Left ventricle myocardium superior (tissue), 1 donor: Measurements from ENCODE around the gene DHRSX. TPM values are rescaled to one million over a fixed set of nuclear protein-coding genes. Genes with fewer than 3 reads are reported as not detected.
A peak's percentile ranks its signal among the peaks of the same experiment; 100 is the strongest.
"Not testable (repeated sequence)": the region's sequence is repeated elsewhere in the genome, so short reads cannot be mapped to it uniquely, and the experiment has no call there.

ENCODE experiments used
- ATAC-seq: fragments of 200-7000 bp; cut with Tn5 transposase; one replicate; pipeline ENCODE4 v1.9.1; 2020; ENCODE audit warnings: mild to moderate bottlenecking, moderate library complexity
- DNase-seq: peaks from one replicate; pipeline ENCODE4 v3.0.0-alpha.2; 2020
- intact Hi-C: fragments of 100-400 bp; cut with micrococcal nuclease; formaldehyde crosslinking; loops from one replicate; pipeline ENCODE4 v1.11.0; 2022
- total RNA-seq: library from RNA; stranded (reverse); fragmentation: NEBNext Ultra II Directional; extraction: Animal tissue kit (Norgen Biotek cat#: 25700); gene quantifications from one replicate; pipeline ENCODE4 v1.2.1, GENCODE V29; 2021
- donor health status: DM: no; HTN: yes; CAD: no; lungs with severe emphysema.

Gene DHRSX
- total RNA-seq, 1 donor from 2014 or later, result 38.4 TPM

GRCh38 chrX:2263203-2263602, 237.6 kb downstream of the DHRSX start:
- intact Hi-C loops, result no loop called here
- ATAC-seq (no peak), DNase-seq (no peak)

GRCh38 chrX:2262668-2263055, 238.1 kb downstream of the DHRSX start:
- ATAC-seq (no peak), DNase-seq (no peak)
- intact Hi-C loops, result no loop called here

- DNase-seq (peak; percentile 43), ATAC-seq (peak; percentile 89)
- intact Hi-C loops, result no loop called here
Measured at GRCh38 chrX:2261831-2262667, 238.7 kb downstream of the DHRSX start.

- intact Hi-C loops, result no loop called here
- ATAC-seq, result no peak
- DNase-seq, result no peak
Measured at GRCh38 chrX:2252331-2253065, 248.3 kb downstream of the DHRSX start.

GRCh38 chrX:2251211-2251610, 249.6 kb downstream of the DHRSX start:
- intact Hi-C loops, result no loop called here
- no peak for DNase-seq
- ATAC-seq, result no peak

- intact Hi-C loops, result no loop called here
- no peak for ATAC-seq
- no peak for DNase-seq
Measured at GRCh38 chrX:2243913-2244460, 256.8 kb downstream of the DHRSX start.

GRCh38 chrX:2242980-2243379, 257.8 kb downstream of the DHRSX start:
- DNase-seq (no peak), ATAC-seq (no peak)
- intact Hi-C loops, result no loop called here

GRCh38 chrX:2242326-2242725, 258.4 kb downstream of the DHRSX start:
- DNase-seq, result no peak
- ATAC-seq, result no peak
- intact Hi-C loops, result no loop called here

GRCh38 chrX:2241496-2241895, 259.3 kb downstream of the DHRSX start:
- intact Hi-C loops, ATAC-seq, DNase-seq: not testable (repeated sequence)

- ATAC-seq, DNase-seq: not testable (repeated sequence)
Measured at GRCh38 chrX:2240761-2241160, 260.0 kb downstream of the DHRSX start.

GRCh38 chrX:2237976-2238375, 262.8 kb downstream of the DHRSX start:
- intact Hi-C loops, result no loop called here
- no peak for DNase-seq
- no peak for ATAC-seq

More at GRCh38 chrX:2240761-2241160, 260.0 kb downstream of the DHRSX start:
- intact Hi-C loops, result not testable (repeated sequence)

GRCh38 chrX:2231570-2232192, 269.1 kb downstream of the DHRSX start:
- DNase-seq (no peak), ATAC-seq (no peak)
- intact Hi-C loops, result no loop called here

GRCh38 chrX:2230457-2230856, 270.3 kb downstream of the DHRSX start:
- intact Hi-C loops, result no loop called here
- no peak for ATAC-seq
- no peak for DNase-seq

- no peak for ATAC-seq
- intact Hi-C loops, result no loop called here
- no peak for DNase-seq
Measured at GRCh38 chrX:2228536-2228935, 272.2 kb downstream of the DHRSX start.

GRCh38 chrX:2226906-2227656, 273.7 kb downstream of the DHRSX start:
- no peak for ATAC-seq
- intact Hi-C loops, result no loop called here
- DNase-seq, result no peak

GRCh38 chrX:2226182-2226581, 274.6 kb downstream of the DHRSX start:
- ATAC-seq, result no peak
- no peak for DNase-seq
- intact Hi-C loops, result no loop called here

GRCh38 chrX:2224597-2225235, 276.1 kb downstream of the DHRSX start:
- DNase-seq, result no peak
- no peak for ATAC-seq
- intact Hi-C loops, result no loop called here

- no peak for ATAC-seq
- intact Hi-C loops, result no loop called here
- DNase-seq, result no peak
Measured at GRCh38 chrX:2224161-2224560, 276.6 kb downstream of the DHRSX start.
